Caco-2 (cell line): ENCODE results near the gene PLCB1. TPM values are rescaled to one million over a fixed set of nuclear protein-coding genes. Genes with fewer than 3 reads are reported as not detected.

Experiments
- BruUV-seq: library from RNA; stranded (reverse); fragments of 400-500 nt; replicated peaks from 2 replicates; lab custom pipeline; 2021; lab: Mats Ljungman, UMichigan
- CTCF ChIA-PET: fragments of 300-600 bp; sonication (Branson Sonifier 250); formaldehyde crosslinking; loops from one replicate; lab custom pipeline; 2022; ENCODE audit warnings: antibody characterized with exemption; lab: Charles Lee
- POLR2A ChIA-PET: fragments of 300-600 bp; sonication (Branson Sonifier 250); formaldehyde crosslinking; loops from one replicate; lab custom pipeline; 2022; ENCODE audit warnings: antibody characterized with exemption; lab: Charles Lee
- DNase-seq, 2 experiments: peaks; one replicate each; pipeline versions ENCODE4 v3.0.0 to v3.0.0-alpha.2; 2020 to 2022
- H3K27me3 ChIP-seq: replicated peaks from 2 replicates; pipeline ENCODE4 v1.6.0; 2011; ENCODE audit warnings: low read length; ENCODE audit not compliant: control insufficient read depth, insufficient read depth
- H3K36me3 ChIP-seq: 2 replicates; pipeline ENCODE4 v1.5.1; 2011; ENCODE audit warnings: low read length; ENCODE audit not compliant: control insufficient read depth, insufficient read depth
- H3K4me1 ChIP-seq: fragments of 250-450 bp; sonication (Bioruptor Pico); 2 replicates; pipeline ENCODE4 v1.5.1; 2020; ENCODE audit warnings: mild to moderate bottlenecking
- H3K4me3 ChIP-seq: 2 replicates; pipeline ENCODE4 v1.5.1; 2011; ENCODE audit warnings: low read depth, mild to moderate bottlenecking, control low read depth, low read length
- H3K9me3 ChIP-seq: fragments of 250-450 bp; sonication (Bioruptor Pico); 2 replicates; pipeline ENCODE4 v1.5.1; 2020; ENCODE audit warnings: mild to moderate bottlenecking, moderate library complexity
- H3K27ac Mint-ChIP-seq: one replicate; pipeline ENCODE4 v1.8.0; 2022; ENCODE audit warnings: mixed read lengths; ENCODE audit not compliant: unreplicated experiment
- H3K27me3 Mint-ChIP-seq: one replicate; pipeline ENCODE4 v1.8.0; 2022; ENCODE audit warnings: mixed read lengths; ENCODE audit not compliant: insufficient read depth, unreplicated experiment
- H3K36me3 Mint-ChIP-seq: one replicate; pipeline ENCODE4 v1.8.0; 2022; ENCODE audit warnings: mild to moderate bottlenecking, mixed read lengths; ENCODE audit not compliant: insufficient read depth, unreplicated experiment
- H3K4me1 Mint-ChIP-seq: one replicate; pipeline ENCODE4 v1.8.0; 2022; ENCODE audit warnings: low read depth, mixed read lengths; ENCODE audit not compliant: unreplicated experiment
- H3K4me3 Mint-ChIP-seq: one replicate; pipeline ENCODE4 v1.8.0; 2022; ENCODE audit warnings: mild to moderate bottlenecking, moderate library complexity, mixed read lengths; ENCODE audit not compliant: unreplicated experiment
- H3K9me3 Mint-ChIP-seq: one replicate; pipeline ENCODE4 v1.8.0; 2022; ENCODE audit warnings: mixed read lengths; ENCODE audit not compliant: unreplicated experiment
- intact Hi-C: fragments of 100-400 bp; cut with micrococcal nuclease; formaldehyde crosslinking; loops from one replicate; pipeline ENCODE4 v1.10.0; 2022; ENCODE audit not compliant: unreplicated experiment
- total RNA-seq: library from RNA; stranded (reverse); gene quantifications from 2 replicates; pipeline ENCODE4 v1.2.3, GENCODE V29; 2022
- TF ChIP-seq, protein P1 (sequence below), 2 experiments: fragments of 200-600 bp in 1 of 2; IDR thresholded peaks; 1 replicate in 1 of 2; 2 replicates in 1 of 2; pipeline versions ENCODE4 v1.5.1 to v1.8.0; 2011 to 2022; ENCODE audit warnings: antibody characterized with exemption in 1 of 2, control low read depth in 1 of 2, inconsistent platforms in 1 of 2, low read depth in 1 of 2, low read length in 1 of 2, mild to moderate bottlenecking in 1 of 2, moderate library complexity in 1 of 2; ENCODE audit not compliant: insufficient read depth in 1 of 2, severe bottlenecking in 1 of 2, unreplicated experiment in 1 of 2

Gene PLCB1
- total RNA-seq, 1 experiment from 2014 or later, result 105 TPM

DNA sequence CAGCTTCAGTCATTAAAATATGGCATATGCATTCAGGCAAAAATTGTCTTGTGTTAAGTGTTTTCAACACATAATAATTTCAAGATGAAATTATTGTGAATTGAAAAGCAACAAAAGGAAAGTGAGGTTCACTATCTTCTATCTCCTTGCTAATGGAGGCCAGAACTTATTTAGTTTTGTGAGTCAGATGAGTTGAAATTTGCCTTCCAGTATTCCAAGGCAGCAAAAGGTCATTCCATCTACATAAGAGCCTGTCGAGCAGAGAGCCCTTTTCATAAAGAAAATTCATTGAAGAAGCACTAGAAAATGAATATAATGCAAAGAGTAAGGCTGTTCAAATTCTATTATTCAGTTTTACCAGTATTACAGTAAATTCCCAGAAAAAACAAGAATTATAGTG lies 274.3 kb downstream of the PLCB1 start:
- POLR2A ChIA-PET, result no interaction called here
- Histone ChIP-seq H3K9me3 (no peaks in the 10 kb centered on the region), H3K36me3 (no peaks in the 10 kb centered on the region), H3K4me1 (no peaks in the 10 kb centered on the region), H3K27me3 (no peaks in the 10 kb centered on the region), H3K4me3 (no peak overlapping the region)
- intact Hi-C loops, result no loop called here
- TF ChIP-seq, protein P1, sequence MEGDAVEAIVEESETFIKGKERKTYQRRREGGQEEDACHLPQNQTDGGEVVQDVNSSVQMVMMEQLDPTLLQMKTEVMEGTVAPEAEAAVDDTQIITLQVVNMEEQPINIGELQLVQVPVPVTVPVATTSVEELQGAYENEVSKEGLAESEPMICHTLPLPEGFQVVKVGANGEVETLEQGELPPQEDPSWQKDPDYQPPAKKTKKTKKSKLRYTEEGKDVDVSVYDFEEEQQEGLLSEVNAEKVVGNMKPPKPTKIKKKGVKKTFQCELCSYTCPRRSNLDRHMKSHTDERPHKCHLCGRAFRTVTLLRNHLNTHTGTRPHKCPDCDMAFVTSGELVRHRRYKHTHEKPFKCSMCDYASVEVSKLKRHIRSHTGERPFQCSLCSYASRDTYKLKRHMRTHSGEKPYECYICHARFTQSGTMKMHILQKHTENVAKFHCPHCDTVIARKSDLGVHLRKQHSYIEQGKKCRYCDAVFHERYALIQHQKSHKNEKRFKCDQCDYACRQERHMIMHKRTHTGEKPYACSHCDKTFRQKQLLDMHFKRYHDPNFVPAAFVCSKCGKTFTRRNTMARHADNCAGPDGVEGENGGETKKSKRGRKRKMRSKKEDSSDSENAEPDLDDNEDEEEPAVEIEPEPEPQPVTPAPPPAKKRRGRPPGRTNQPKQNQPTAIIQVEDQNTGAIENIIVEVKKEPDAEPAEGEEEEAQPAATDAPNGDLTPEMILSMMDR (IDR thresholded peaks at IDR 0.05; ENCODE audit: insufficient read depth in 1 of 2, low read depth in 1 of 2, low read length in 1 of 2, severe bottlenecking in 1 of 2, unreplicated experiment in 1 of 2), result no peak
- Mint-ChIP-seq H3K27me3 (no peaks in the 10 kb centered on the region), H3K4me3 (no peak overlapping the region), H3K9me3 (no peaks in the 10 kb centered on the region), H3K4me1 (no peaks in the 10 kb centered on the region), H3K27ac (no peak overlapping the region), H3K36me3 (no peaks in the 10 kb centered on the region)
- CTCF ChIA-PET, result no interaction called here
- no TSS peak for BruUV-seq
- DNase-seq, result no peak

DNA sequence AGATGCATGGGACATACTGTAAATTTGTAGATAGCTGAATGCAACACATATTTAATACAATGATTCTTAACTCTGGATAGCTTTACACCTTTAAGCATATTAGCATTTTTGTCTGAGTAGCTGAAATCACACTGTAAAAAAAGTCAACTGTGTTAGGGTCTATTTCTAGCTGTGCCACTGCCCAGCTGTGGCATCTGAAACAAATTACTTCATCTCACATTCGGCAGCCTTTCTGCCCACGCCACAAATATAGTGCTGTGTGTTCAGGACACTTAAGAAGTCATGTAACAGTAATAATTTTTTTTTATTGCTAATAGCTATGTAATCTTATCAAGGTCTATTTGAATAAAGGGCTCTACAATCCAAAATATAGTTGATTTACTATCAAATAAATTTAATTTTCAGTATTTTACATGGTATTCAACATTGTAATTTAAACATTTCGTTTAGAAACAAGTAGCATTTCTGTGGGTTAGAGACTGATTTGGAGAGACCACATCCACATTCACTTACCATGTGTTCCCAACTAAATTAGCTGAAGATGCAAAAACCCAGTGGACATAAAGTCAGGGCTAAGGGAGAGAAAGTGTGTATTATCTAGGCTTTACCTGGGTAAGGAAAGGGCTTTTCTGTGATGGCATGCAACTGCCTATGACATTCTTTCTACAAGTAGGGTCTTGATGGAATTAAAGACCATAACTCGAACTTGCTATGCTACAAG lies 276.7 kb downstream of the PLCB1 start:
- intact Hi-C loops, result no loop called here
- Mint-ChIP-seq H3K4me3 (no peak overlapping the region), H3K27me3 (no peaks in the 10 kb centered on the region), H3K9me3 (no peaks in the 10 kb centered on the region), H3K36me3 (no peaks in the 10 kb centered on the region), H3K27ac (no peak overlapping the region), H3K4me1 (no peaks in the 10 kb centered on the region)
- TF ChIP-seq, protein P1 (IDR thresholded peaks at IDR 0.05; ENCODE audit: insufficient read depth in 1 of 2, low read depth in 1 of 2, low read length in 1 of 2, severe bottlenecking in 1 of 2, unreplicated experiment in 1 of 2), result no peak
- no TSS peak for BruUV-seq
- Histone ChIP-seq H3K9me3 (no peaks in the 10 kb centered on the region), H3K4me1 (no peaks in the 10 kb centered on the region), H3K27me3 (no peaks in the 10 kb centered on the region), H3K4me3 (no peak overlapping the region), H3K36me3 (no peaks in the 10 kb centered on the region)
- DNase-seq, result no peak
- CTCF ChIA-PET, result no interaction called here
- POLR2A ChIA-PET, result no interaction called here

DNA sequence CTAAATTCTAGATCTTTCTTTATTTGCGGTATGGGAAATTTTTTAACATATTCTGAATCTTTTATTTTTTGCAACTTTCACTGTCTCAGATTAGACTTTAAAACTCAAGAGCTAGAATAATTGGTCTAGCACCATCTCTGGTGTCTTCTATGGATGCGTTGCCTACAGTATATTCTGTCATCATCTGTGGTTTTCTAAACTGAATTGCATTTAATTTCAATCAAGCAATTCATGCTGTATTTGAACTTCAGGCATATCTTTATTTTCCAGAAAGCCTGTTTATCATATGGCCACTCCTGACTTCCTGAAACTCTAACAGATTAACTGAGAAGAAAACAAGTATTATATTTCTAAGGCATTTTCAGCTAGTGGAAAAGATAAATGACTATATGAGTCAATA lies 281.6 kb downstream of the PLCB1 start:
- Histone ChIP-seq H3K9me3 (no peaks in the 10 kb centered on the region), H3K4me1 (no peaks in the 10 kb centered on the region), H3K27me3 (no peaks in the 10 kb centered on the region), H3K36me3 (no peaks in the 10 kb centered on the region), H3K4me3 (no peak overlapping the region)
- intact Hi-C loops, result no loop called here
- no peaks in the 10 kb centered on the region for H3K27me3 Mint-ChIP-seq
- TF ChIP-seq, protein P1 (IDR thresholded peaks at IDR 0.05; ENCODE audit: insufficient read depth in 1 of 2, low read depth in 1 of 2, low read length in 1 of 2, severe bottlenecking in 1 of 2, unreplicated experiment in 1 of 2), result no peak
- CTCF ChIA-PET, result no interaction called here
- no peak overlapping the region for H3K4me3 Mint-ChIP-seq
- POLR2A ChIA-PET, result interaction anchor here (0.6 kb wide), 1 partner anchor 44 kb away, joined by 3 read pairs; no protein-coding TSS in a partner anchor
- no peaks in the 10 kb centered on the region for H3K4me1 Mint-ChIP-seq
- BruUV-seq, result no TSS peak
- H3K9me3 Mint-ChIP-seq, result no peaks in the 10 kb centered on the region
- DNase-seq, result no peak
- H3K27ac Mint-ChIP-seq, result no peak overlapping the region
- H3K36me3 Mint-ChIP-seq, result peaks cover 6% of the 10 kb centered on the region
